Ishikawa (cell line): ENCODE data around the gene ADAMTS1.

ENCODE experiments used
- CEBPB ChIP-seq: IDR thresholded peaks from 2 replicates; pipeline ENCODE4 v1.6.1; 2012
- CREB1 ChIP-seq: IDR thresholded peaks from 2 replicates; pipeline ENCODE4 v1.6.1; 2012; ENCODE audit warnings: low read depth
- EGR1 ChIP-seq: IDR thresholded peaks from 2 replicates; pipeline ENCODE4 v1.6.1; 2012
- EP300 ChIP-seq: IDR thresholded peaks from 2 replicates; pipeline ENCODE4 v1.6.1; 2012; ENCODE audit warnings: borderline replicate concordance
- FOXM1 ChIP-seq: IDR thresholded peaks from 2 replicates; pipeline ENCODE4 v1.6.1; 2012; ENCODE audit warnings: low read depth, borderline replicate concordance
- NFIC ChIP-seq: IDR thresholded peaks from 2 replicates; pipeline ENCODE4 v1.6.1; 2012
- RAD21 ChIP-seq: IDR thresholded peaks from 2 replicates; pipeline ENCODE4 v1.6.1; 2012; ENCODE audit warnings: low read depth
- TAF1 ChIP-seq: IDR thresholded peaks from 2 replicates; pipeline ENCODE4 v1.6.1; 2012; ENCODE audit warnings: low read depth, mild to moderate bottlenecking
- TCF12 ChIP-seq: IDR thresholded peaks from 2 replicates; pipeline ENCODE4 v1.6.1; 2012; ENCODE audit warnings: low read depth
- TEAD4 ChIP-seq: IDR thresholded peaks from 2 replicates; pipeline ENCODE4 v1.6.1; 2012
- YY1 ChIP-seq: IDR thresholded peaks from 2 replicates; pipeline ENCODE4 v1.6.1; 2012; ENCODE audit warnings: low read depth
- ZBTB7A ChIP-seq: IDR thresholded peaks from 2 replicates; pipeline ENCODE4 v1.6.1; 2012; ENCODE audit warnings: low read depth
- TF ChIP-seq, protein P1 (sequence below): IDR thresholded peaks from 2 replicates; pipeline ENCODE4 v1.6.1; 2012
- TF ChIP-seq, protein P2 (sequence below): IDR thresholded peaks from 2 replicates; pipeline ENCODE4 v1.6.1; 2012
- TF ChIP-seq, protein P3 (sequence below): IDR thresholded peaks from 2 replicates; pipeline ENCODE4 v1.6.1; 2012; ENCODE audit warnings: low read depth, mild to moderate bottlenecking

The ADAMTS1 gene

DNA sequence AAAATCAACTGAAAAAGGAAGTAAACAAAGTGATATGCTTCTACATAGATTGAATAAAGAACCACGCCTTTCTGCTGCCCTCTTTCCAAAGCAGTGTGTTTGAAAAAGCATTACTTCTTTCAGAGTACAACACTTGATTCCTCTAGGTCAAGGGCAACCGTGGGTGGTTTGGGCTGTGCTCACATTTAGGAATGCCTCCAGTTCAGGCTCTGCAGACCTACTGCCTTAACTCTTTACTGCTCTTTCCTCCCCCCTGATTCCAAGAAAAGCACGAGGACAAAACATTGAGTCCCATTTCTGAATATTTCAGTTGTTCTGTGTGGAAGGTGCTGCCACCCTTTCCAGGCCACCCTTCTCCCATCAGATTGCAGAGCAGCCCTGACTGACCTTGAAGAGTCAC, 45.2 kb downstream of the ADAMTS1 start:
- no peak for TF ChIP-seq TCF12
- no peak for TF ChIP-seq EP300
- TF ChIP-seq RAD21: no peak
- TF ChIP-seq CEBPB: no peak
- no peak for TF ChIP-seq EGR1
- TF ChIP-seq CREB1: no peak
- TF ChIP-seq NFIC: no peak
- no peak for TF ChIP-seq YY1
- no peak for TF ChIP-seq TEAD4
- no peak for TF ChIP-seq TAF1
- TF ChIP-seq, protein P1, sequence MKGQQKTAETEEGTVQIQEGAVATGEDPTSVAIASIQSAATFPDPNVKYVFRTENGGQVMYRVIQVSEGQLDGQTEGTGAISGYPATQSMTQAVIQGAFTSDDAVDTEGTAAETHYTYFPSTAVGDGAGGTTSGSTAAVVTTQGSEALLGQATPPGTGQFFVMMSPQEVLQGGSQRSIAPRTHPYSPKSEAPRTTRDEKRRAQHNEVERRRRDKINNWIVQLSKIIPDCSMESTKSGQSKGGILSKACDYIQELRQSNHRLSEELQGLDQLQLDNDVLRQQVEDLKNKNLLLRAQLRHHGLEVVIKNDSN: no peak
- TF ChIP-seq, protein P2, sequence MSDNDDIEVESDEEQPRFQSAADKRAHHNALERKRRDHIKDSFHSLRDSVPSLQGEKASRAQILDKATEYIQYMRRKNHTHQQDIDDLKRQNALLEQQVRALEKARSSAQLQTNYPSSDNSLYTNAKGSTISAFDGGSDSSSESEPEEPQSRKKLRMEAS: no peak
- no peak for TF ChIP-seq FOXM1

DNA sequence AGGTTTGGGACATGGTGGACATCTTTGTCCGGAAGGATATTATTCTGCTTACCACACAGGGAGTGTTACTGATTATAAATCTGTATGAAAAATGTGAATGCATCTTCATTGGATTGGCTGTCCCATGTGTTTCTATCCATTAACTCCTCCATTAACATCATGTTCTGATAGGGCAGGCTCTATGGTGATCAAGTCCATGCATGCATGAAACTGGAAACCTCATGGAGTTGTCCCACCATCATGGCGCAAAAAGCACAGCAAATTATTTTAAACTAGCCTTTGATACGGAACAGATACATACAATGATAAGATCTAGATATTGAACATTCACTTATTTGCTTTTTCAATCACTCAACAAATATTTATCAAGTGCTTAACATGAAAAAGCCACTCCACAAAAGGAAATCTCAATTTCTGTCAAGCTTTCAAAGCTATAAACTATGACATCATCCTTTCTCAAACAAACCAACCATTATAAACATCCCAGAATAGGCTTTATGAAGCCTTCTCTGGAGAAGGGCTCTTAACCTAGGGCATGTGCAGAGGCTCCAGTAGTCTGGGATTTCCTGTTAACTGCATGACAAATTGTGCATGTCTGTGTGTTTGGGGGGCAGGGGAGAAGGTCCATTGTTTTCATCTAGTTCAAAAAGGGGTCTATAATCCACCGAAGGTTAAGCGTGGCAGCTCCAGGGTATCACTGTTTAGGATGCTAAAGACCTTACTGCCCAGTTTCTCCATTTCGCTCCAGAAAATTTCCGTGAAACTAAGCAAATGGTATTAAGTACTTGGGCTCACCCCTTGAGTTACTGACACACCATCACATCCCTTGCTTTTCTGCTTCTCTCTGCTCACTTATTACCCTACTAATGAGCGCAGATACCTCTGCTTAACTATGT, 46.1 kb downstream of the ADAMTS1 start:
- TF ChIP-seq RAD21: no peak
- TF ChIP-seq ZBTB7A: no peak
- no peak for TF ChIP-seq TAF1
- no peak for TF ChIP-seq NFIC
- TF ChIP-seq CREB1: no peak

DNA sequence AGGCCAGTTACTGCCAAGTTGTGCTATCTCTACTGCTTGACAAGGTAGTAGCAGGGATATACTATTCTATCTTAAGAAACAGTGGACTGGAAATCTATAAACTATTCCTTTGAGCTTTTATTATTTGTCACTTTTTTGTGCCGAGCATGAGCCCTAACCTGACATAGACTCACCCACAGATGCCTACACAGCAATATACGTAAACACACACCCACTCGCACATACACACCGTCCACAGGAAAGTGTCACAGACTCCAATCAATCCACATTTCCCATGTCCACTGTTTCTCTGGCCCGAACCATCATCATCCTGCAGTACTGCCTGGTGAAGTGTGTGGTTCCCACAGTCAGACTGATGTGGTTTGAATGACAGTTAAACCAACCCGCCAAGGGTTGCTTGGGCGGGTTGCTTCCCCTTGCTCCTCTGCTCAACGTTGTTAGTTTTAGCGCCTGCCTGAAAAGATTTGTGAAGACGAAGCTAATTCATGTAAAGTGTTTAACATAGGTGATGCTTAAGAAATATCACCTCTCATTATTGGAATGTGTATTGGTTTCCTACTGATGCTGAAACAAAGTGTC, 47.2 kb downstream of the ADAMTS1 start:
- TF ChIP-seq, protein P1: no peak
- TF ChIP-seq ZBTB7A (no peak), TEAD4 (no peak), NFIC (no peak), CREB1 (no peak), EP300 (no peak), EGR1 (no peak), YY1 (no peak), TCF12 (no peak), CEBPB (no peak), RAD21 (no peak), FOXM1 (no peak), TAF1 (no peak)
- TF ChIP-seq, protein P3, sequence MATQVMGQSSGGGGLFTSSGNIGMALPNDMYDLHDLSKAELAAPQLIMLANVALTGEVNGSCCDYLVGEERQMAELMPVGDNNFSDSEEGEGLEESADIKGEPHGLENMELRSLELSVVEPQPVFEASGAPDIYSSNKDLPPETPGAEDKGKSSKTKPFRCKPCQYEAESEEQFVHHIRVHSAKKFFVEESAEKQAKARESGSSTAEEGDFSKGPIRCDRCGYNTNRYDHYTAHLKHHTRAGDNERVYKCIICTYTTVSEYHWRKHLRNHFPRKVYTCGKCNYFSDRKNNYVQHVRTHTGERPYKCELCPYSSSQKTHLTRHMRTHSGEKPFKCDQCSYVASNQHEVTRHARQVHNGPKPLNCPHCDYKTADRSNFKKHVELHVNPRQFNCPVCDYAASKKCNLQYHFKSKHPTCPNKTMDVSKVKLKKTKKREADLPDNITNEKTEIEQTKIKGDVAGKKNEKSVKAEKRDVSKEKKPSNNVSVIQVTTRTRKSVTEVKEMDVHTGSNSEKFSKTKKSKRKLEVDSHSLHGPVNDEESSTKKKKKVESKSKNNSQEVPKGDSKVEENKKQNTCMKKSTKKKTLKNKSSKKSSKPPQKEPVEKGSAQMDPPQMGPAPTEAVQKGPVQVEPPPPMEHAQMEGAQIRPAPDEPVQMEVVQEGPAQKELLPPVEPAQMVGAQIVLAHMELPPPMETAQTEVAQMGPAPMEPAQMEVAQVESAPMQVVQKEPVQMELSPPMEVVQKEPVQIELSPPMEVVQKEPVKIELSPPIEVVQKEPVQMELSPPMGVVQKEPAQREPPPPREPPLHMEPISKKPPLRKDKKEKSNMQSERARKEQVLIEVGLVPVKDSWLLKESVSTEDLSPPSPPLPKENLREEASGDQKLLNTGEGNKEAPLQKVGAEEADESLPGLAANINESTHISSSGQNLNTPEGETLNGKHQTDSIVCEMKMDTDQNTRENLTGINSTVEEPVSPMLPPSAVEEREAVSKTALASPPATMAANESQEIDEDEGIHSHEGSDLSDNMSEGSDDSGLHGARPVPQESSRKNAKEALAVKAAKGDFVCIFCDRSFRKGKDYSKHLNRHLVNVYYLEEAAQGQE: no peak
- TF ChIP-seq, protein P2: no peak

DNA sequence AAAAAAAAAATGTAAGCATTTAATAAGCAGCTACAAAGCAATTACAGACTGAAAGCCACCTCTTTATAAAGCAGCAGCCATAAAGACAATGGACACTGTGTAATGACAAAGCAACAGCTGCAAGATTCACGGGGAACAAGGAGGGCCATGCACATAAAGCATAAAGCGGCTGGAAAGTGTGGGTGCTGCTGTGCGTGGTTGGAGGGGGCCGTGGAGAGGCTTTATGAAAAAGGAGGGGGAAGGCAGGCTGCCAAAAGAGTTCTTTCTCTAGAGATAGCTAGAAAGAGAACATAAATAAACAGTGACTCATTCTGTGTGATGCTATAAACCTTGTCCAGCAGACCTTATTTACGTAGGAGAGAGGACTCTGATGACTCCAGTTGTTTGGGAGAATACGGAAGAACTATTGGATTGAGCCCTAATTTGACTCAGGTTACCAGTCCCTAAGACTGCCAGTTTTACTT, 49.3 kb downstream of the ADAMTS1 start:
- TF ChIP-seq RAD21: no peak
- TF ChIP-seq, protein P3: no peak
- TF ChIP-seq, protein P2: no peak
- no peak for TF ChIP-seq TCF12
- TF ChIP-seq TAF1: no peak
- no peak for TF ChIP-seq CEBPB
- no peak for TF ChIP-seq EP300
- no peak for TF ChIP-seq EGR1

DNA sequence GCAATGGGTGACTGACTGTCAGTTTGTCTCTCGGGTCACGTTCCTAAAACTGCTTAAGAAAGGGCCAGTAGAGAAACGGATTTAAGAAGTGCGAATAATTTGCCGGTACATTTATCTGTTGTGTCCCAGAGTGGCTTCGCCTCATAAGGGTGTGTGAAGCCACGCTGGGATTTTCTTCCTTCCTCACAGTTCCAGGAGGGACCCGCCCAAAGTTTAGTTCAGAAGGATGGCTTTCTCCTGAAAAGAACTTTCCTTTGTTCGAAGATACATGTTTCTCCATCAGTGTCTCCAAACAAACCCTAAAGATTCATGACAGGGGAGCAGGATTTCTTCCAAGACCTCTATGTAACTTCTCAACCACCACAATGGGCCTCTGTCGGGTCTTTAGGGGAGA, 49.8 kb downstream of the ADAMTS1 start:
- TF ChIP-seq CEBPB (no peak), FOXM1 (no peak), TEAD4 (no peak), EP300 (no peak), YY1 (no peak), EGR1 (no peak), RAD21 (no peak), TAF1 (no peak), TCF12 (no peak)
- TF ChIP-seq, protein P2: no peak
- TF ChIP-seq, protein P3: no peak
- TF ChIP-seq, protein P1: no peak
